SIG-M5 (cell line): ENCODE data around the gene OR6C2.
"Not testable (repeated sequence)": the region's sequence is repeated elsewhere in the genome, so short reads cannot be mapped to it uniquely, and the experiment has no call there.

Experiments
- DNase-seq: peaks from one replicate; lab custom pipeline; 2025; lab: John Stamatoyannopoulos, UW

Gene OR6C2

DNA sequence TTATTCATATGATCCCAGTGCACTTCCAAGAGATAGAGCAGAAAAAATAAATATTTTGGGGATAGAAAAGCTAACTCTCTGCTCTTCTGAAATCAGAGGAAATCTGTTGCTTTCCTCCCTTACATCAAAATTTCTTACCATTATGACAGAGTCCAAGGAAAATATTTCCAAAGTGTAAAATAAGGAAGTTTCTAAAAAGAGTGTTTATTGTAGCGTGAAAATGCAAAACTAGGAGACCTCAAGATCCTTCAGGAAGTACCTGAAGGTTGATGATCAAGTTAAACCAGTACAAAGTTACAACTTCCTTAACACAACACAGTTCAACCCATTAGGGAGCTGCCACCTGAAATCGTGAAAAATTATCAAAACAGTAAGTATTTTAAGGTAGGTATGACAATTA, at the start of gene OR6C2:
Gene OR6C2 (plus strand): TSS at position 301 of the 400 bp plus-strand sequence. CDS start 8,138 bp downstream, outside the sequence.
- DNase-seq, result no peak

DNA sequence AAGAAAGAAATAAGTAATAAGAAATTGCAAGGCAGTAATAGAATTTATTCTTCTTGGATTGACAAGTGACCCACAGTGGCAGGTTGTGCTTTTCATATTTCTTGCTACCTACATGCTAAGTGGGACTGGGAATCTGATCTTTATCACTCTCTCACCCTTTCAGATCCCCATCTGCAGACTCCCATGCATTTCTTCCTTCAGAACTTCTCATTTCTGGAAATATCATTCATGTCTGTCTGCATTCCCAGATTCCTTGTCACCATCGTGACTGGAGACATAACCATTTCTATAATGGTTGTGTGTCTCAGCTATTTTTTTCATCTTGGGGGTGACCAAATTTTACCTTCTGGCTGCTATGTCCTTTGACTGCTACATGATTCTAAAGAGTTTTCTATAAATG, 47.5 kb upstream of the OR6C2 start:
- DNase-seq, result no peak

DNA sequence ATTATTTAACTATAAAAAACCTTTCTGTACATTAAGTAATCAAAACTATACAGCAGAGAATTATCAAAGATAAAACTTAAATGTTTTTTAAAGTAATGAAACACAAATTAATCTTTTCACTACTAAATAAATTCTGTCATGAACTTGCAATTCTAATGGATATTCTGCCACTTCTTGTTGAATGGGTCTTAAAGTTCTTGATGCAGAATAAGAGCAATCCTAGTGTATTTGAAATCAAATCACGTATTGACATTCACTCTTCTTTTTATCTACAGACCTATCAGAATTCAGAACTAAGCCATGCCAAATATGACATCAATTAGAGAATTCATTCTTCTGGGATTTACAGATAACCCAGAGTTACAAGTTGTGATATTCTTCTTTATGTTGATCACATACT, 43.6 kb upstream of the OR6C2 start, which contains the start of gene OR6C65:
Gene OR6C65 (plus strand): TSS at position 301 of the 400 bp plus-strand sequence. CDS start 0 bp downstream, at position 301.
- DNase-seq, result no peak

DNA sequence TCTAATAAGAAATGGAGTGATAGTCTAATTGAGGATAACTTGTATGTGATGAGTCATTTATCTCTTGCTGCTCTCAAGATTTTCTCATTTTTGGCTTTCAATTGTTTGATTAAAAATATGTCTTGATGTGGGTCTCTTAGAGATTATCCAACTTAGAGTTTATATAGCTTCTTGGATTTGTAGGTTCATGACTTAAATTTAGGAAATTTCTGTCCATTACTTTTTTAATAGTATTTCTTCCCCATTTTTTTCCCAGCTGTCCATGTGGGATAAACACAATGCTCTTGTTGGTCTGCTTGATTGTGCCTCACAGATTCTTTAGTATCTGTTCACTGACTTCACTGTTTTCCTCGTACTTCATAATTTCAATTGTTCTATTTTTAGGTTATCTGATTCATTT, 36.0 kb upstream of the OR6C2 start:
- DNase-seq, result no peak

DNA sequence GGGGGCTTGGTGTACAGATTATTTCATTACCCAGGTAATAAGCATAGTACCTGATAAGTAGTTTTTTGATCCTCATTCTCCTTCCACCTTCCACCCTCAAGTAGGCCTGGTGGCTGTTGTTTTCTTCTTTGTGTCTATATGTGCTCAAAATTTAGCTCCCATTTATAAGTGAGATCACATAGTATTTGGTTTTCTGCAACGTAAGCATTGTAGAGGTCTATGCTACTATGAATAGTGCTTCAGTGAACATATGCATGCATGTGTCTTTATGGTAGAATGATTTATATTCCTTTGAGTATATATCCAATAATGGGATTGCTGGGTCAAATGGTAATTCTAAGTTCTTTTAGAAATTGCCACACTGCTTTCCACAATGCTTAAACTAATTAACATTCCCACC, 34.7 kb upstream of the OR6C2 start:
- DNase-seq, result not testable (repeated sequence)

DNA sequence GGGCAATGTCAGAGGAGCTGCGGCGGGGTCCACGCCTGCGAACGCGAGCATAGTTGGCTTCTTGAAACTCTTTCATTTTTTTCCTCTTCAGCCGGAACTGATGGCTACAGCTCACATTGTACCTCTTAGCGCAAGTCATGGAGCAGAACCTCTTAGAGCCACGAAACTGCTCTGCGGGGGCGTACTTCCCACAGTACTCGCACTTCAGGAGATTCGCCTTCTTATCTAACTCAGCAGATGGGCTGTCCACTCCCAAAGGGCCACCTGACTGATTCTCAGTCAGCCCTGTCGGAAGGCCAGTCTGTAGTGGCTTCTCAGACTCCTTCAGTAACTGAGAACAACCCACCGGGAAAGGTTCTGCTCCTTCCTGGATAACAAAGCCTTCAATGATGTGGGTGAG, 31.7 kb upstream of the OR6C2 start:
- not testable (repeated sequence) for DNase-seq

DNA sequence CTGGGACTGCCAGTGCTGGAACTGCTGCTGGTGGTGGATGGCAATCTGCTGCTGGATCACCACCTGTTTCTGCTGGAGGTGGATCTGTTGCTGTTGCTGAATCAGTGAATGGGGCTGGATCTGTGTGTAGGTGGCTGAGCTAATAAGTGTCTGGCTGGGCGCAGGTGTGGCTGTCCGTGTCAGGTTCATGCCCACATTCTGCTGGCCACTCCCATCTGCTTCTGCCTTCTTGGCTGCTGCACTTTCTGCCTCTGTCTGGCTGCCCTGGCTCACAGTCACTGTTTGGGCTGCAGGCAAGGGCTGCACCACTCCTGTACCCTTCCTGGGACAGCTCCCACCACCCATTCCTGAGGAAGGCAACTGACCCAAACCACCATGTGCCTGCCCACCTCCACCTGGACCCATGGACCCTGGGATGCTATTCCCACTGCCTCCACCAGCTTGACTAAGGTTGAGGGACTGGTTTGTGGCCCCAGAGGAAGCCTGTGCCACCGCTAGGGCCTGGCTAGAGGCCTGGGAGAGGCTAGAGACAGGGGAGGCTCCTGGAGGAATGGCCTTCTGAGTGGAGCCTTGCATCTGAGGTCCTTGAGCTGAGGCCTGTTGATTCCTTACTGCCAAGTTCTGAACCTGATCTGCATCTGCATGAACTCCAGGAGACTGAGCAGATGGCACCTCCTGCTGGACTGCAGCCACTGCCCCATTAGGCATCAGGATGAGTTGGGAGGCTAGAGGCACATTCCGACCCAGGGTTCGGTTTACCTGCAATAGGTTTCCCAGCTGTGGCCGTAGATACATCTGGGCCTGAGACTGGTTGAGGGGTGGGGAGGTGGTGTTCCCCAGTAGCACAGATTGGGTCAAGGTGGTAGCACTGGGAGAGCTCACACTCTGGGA, 30.1 kb upstream of the OR6C2 start:
- DNase-seq, result not testable (repeated sequence)

DNA sequence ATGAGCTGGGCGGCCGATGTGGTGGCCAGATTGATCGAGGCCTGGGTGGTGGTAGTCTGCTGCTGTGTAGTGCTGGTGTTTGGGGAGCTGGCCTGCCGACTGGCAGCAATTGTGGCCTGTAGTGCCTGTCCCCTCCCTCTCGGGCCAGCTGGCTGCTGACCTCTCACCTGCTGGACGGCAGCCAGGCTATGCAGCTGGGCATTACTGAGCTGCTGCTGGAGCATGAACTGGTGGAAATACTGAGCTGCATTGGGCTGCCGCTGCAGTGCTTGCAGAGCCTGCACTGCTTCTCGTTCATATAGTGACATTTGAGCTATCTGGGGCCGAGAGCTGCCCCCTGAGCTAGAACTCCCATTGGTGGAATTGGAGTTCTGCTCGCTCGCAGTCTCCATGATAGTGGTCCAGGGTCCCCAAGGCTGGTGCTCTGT, 29.5 kb upstream of the OR6C2 start:
- DNase-seq, result not testable (repeated sequence)

DNA sequence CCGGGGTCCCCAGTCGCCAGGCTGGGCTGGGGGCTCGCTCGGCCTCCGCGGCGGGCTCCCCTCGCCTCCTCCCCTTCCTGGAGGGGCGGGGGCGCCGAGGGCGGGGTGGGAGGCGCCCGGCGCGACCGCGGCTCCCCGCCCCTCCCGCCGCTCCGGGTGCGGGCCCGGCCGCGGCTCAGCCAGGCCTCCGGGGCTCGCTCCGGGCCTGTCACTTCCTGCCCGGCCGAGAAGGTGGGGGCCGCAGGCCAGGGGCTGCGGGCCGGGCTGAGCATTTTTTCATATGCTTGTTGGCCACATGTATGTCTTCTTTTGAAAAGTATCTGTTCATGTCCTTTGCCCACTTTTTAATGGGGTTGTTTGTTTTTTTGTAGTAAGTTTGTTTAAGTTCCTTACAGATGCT, 29.0 kb upstream of the OR6C2 start:
- DNase-seq, result not testable (repeated sequence)

DNA sequence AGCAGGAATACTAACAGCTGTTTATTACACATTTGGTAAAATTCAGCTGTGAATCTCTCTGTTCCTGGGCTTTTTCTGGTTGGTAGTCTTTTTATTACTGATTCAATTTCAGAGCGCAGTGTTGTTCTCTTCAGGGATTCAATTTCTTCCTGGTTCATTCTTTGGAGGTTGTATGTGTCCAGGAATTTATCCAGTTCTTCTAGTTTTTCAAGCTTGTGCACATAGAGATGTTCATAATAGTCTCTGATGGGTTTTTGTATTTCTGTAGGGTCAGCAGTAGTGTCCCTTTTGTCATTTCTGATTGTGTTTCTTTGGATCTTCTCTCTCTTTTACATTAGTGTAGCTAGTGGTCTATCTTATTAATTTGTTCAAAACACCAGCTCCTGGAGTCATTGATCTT, 26.9 kb upstream of the OR6C2 start:
- no peak for DNase-seq

DNA sequence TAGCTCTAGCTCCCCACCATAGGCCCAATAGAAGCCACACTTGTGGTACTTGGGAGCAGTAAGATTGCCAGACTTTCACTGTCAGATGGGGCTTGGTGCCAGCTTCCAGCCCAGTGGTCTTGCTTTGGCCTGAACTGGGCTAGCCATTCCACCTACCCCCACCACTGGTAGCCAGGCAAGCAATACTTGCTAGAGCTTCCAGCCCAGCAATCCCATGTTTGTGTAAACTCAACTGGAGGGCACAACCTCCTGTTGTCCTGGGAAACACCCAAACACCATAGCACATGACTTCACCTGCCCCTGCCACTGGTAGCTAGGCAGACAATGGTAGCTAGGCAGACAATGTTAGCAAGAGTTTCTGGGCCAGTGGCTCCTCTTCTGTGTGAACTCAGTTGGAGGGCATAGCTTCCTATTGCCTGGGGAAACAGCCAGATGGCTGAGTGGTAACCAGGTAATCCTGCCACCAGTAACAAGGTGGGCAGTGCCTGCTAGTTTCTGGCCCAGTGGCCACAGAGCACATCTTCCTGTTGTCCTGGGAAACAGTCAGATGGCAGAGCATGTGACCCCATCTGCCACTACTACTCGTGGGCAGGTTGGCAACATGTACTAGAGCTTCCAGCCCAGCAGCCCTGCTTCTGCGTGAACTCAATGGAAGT, 23.4 kb upstream of the OR6C2 start:
- DNase-seq, result no peak

DNA sequence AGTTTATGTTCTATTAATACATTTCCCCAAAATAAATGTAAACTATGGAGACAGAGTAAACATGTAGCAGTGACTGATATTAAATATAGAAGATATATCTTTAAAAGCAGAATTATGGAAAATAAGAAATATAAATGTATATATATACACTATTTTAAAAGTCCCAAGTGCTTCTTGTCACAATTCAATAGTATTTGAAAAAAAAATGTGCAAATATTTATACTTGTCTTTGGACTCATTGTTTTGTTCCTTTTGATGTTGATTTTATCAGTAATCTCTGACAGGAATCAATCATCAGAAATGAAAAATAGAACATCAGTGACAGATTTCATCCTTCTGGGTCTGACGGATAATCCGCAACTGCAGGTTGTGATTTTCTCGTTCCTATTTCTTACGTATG, 17.9 kb upstream of the OR6C2 start, which contains the start of gene OR6C76:
Gene OR6C76 (plus strand): TSS at position 301 of the 400 bp plus-strand sequence. CDS start 0 bp downstream, at position 301.
- no peak for DNase-seq

DNA sequence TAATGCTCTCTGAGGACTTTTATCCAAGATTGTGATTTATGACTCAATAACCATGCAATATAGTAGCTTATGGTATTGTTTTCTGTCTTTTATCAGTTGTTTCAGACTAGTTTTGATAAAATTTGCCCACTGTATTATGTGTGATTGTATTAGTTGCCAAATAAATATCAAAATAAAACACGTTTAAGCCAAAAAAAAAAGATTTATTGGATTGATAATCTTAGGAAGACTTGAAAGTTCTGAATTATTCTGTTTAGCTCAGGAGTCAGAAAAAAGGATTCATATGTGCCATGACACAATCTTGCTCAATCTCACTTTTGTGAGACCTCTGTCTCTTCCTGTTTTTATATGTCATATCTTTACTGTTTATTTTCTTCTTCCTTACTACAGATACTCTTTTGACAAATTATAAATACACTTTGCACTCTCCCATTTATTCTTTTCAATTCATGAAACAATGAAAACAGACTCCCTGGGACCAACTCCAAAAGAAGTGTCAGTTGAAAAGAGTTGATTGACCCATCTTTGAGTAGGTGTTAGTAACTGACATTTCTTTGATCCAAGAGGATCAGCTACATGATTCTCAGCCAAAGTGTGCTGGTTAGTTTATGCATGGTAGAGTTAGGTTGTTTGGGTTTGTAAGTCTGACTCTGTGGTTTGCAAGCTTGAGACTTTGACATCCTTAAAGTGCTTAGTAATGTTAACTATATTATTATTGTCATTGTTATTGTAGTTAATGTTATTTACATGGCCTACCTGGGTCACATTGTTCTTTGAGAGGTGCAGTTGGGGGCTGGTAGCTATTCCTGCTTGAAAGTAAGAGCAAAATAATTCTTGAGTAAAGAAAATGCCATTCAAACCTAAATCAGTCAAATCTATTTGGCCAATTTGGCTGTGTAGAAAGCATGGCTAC, 15.3 kb upstream of the OR6C2 start:
- no peak for DNase-seq

DNA sequence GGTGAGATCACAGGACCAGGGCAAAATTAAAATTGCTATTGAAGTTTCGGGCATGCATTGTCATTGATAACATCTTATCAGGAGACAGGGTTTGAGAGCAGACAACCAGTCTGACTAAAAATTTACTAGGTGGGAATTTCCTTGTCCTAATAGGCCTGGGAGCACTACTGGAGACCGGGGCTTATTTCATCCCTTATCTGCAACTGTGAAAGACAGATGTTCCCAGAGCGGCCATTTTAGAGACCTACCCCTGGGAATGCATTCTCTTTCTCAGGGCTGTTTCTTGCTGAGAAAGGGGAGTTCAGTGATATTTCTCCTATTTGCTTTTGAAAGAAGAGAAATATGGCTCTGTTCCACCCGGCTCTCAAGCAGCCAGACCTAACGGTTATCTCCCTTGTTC, 2.6 kb upstream of the OR6C2 start:
- DNase-seq, result not testable (repeated sequence)

DNA sequence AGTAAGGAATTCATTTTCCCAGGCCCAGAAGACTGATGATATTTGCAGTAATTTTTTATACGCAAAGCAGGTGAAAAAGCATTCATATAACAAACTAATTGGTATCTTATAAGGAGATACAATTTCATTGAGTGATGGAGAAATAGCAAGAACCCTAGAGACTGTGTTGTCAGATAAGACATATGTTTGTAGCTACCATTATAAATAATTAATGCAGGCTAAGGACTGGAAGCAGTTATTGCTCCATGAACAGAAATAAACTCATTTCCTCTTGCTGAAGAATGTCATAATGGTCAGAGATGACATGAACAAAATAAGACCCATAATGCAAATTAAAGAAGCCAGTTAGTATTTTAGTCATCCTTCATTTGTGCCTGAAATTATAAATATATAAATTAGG, 1.5 kb downstream of the OR6C2 start:
- no peak for DNase-seq

DNA sequence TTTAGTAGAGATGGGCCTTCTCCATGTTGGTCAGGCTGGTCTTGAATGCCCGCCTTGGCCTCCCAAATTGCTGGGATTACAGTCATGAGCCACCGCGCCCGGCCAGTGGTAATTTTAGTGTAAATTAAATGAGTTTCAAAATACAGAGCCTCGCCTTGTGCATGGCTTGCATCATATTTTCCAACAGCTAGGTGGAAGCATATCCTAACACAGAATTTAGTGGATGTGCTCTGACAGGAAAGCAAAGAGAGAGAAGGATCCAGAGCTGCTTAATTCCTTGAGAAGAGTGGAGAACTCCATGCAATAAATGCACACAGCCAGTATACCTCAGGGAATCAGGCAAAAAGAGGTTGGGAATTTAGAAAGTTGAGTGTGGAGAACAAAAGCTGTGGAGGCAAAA, 2.5 kb downstream of the OR6C2 start:
- no peak for DNase-seq

DNA sequence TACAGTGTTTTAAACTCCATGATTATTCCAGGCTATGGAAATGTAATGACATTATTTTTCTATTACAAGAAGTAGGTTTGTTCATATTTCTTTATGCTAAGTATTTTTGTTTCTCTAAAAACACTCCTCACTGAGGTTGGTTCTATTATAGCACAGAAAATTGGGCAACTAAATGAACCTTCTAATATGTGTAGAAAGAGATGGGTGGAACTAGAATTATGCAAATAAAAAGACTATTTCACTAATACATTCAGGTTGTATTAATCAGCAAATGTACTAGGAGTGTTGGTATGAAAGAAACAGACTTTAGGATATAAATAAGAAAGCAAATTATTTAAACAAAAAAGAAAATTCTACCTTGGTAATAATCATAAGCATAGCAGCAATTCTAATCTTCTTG, 4.9 kb downstream of the OR6C2 start:
- no peak for DNase-seq

DNA sequence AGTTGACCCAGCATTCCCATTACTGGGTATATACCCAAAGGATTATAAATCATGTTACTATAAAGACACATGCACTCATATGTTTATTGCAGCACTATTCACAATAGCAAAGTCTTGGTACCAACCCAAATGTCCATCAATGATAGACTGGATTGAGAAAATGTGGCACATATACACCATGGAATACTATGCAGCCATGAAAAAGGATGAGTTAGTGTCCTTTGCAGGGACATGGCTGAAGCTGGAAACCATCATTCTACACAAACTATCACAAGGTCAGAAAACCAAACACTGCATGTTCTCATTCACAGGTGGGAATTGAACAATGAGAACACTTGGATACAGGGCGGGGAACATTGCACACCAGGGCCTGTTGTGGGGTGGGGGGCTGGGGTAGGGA, 21.1 kb downstream of the OR6C2 start:
- not testable (repeated sequence) for DNase-seq

DNA sequence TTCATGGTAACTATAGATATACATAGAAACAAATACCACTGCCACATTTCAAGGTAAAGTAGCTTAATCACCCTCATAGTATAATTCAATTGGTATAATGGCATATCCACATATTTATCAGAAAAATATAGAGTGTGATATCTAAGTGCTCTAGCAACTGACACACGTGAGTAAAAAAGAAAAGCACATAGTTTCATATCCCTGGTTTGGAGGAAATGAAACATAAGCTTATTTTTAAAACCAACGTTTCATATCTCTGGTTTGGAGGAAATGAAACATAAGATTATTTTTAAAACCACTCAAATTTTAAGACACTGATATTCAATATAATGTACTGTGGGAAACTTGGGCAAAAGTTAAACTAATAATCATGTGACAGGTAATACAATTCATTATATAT, 24.0 kb downstream of the OR6C2 start:
- no peak for DNase-seq

DNA sequence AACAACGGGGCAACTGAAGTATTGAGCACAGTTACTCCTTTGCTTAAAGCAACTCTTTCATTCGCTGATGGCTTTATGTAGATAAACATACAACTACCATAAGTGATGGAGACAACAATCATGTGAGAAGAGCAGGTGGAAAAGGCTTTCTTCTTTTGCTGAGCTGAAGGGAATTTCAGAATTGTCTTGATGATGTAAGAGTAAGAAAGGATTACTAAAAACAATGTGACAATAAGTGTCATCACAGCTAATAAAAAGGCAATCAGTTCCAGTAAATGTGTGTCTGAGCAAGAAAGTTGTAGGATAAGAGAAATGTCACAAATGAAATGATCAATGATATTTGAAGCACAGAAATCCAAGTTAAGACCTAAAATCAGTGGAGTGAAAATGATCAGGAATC, 25.4 kb downstream of the OR6C2 start:
- DNase-seq, result no peak

DNA sequence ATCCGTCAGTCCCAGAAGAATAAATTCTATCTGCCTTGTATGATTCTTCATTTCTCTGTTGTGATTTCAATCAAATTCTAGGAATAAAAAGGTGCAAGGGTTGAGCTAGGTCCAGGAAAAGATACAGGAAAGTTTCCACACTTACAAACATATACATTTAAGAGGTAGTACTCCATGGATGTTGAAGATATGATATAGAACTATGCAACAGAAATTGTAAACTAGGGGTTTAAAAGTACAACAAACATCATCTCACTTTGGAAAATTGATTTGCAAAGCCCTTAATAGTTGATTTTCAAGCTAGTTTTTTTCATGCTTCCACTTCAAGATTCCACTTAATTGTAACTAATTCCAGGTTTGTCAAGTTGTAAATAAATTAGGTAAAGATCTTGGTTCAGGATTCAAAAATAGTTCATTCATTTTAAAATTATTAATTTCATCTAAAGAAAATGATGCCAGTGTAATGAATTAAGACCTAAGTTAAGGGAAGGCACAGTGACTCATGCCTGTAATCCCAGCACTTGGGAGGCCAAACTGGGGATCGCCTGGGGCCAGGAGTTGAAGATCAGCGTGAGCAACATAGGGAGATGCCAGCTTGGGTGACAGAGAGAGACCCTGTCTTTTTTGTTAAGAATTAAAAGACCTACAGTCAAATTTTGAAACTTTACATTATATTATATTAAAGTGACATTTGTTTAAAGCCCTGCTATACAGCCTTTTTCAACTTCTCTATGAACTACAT, 26.4 kb downstream of the OR6C2 start, which contains the start of gene OR6C70:
Gene OR6C70 (minus strand): TSS at position 51 of the 742 bp plus-strand sequence. CDS start 0 bp downstream, at position 51.
- DNase-seq, result no peak
